CD4-positive, alpha-beta memory T cell (primary cell): ENCODE results near the gene GRID1. TPM values are rescaled to one million over a fixed set of nuclear protein-coding genes. Genes with fewer than 3 reads are reported as not detected.

ENCODE experiments used
- CTCF ChIA-PET: fragments of 350-600 bp; sonication (Branson Sonifier 250); formaldehyde crosslinking; loops from one replicate; lab custom pipeline; 2021; ENCODE audit warnings: inconsistent platforms; ENCODE audit not compliant: partially characterized antibody; lab: Charles Lee
- POLR2A ChIA-PET: fragments of 350-600 bp; sonication (Branson Sonifier 250); formaldehyde crosslinking; loops from one replicate; lab custom pipeline; 2021; ENCODE audit not compliant: partially characterized antibody; lab: Charles Lee
- DNase-seq, 5 donors: peaks; one replicate each; pipeline versions ENCODE4 v3.0.0 to v3.0.0-alpha.2; 2020 to 2022; ENCODE audit warnings: mixed read lengths in 1 of 5
- H3K27ac ChIP-seq: one replicate; pipeline ENCODE4 v1.7.0; 2013; ENCODE audit warnings: low read depth, low read length
- H3K27me3 ChIP-seq: 2 replicates; pipeline ENCODE4 v1.7.0; 2013; ENCODE audit warnings: mild to moderate bottlenecking, low read length, moderate library complexity; ENCODE audit not compliant: insufficient read depth
- H3K36me3 ChIP-seq: 2 replicates; pipeline ENCODE4 v1.7.0; 2013; ENCODE audit warnings: mild to moderate bottlenecking, low read length, moderate library complexity; ENCODE audit not compliant: insufficient read depth
- H3K4me1 ChIP-seq: 2 replicates; pipeline ENCODE4 v1.7.0; 2013; ENCODE audit warnings: mild to moderate bottlenecking, low read length, moderate library complexity; ENCODE audit not compliant: insufficient read depth
- H3K4me3 ChIP-seq, 2 donors: one replicate each; pipeline ENCODE4 v1.7.0; 2013; ENCODE audit warnings: low read length in 2 of 2, mild to moderate bottlenecking in 1 of 2
- H3K9me3 ChIP-seq, 2 donors: one replicate each; pipeline ENCODE4 v1.7.0; 2013; ENCODE audit warnings: low read length in 2 of 2, control low read depth in 1 of 2; ENCODE audit not compliant: control insufficient read depth in 1 of 2
- H3K27ac Mint-ChIP-seq, 7 donors: one replicate each; pipeline ENCODE4 v1.8.0; 2020 to 2021; ENCODE audit warnings: mixed read lengths in 7 of 7, mild to moderate bottlenecking in 6 of 7, inconsistent platforms in 3 of 7, moderate library complexity in 3 of 7
- H3K27me3 Mint-ChIP-seq, 2 donors: one replicate each; pipeline ENCODE4 v1.8.0; 2020 to 2021; ENCODE audit warnings: mixed read lengths in 2 of 2
- H3K36me3 Mint-ChIP-seq, 2 donors: one replicate each; pipeline ENCODE4 v1.8.0; 2020 to 2021; ENCODE audit warnings: mixed read lengths in 2 of 2, inconsistent platforms in 1 of 2, mild to moderate bottlenecking in 1 of 2
- H3K4me1 Mint-ChIP-seq, 4 donors: one replicate each; pipeline ENCODE4 v1.8.0; 2020 to 2021; ENCODE audit warnings: mixed read lengths in 4 of 4, mild to moderate bottlenecking in 1 of 4
- H3K4me3 Mint-ChIP-seq, 8 donors: one replicate each; pipeline ENCODE4 v1.8.0; 2020 to 2021; ENCODE audit warnings: mixed read lengths in 8 of 8, mild to moderate bottlenecking in 7 of 8, moderate library complexity in 6 of 8, inconsistent platforms in 3 of 8
- H3K9me3 Mint-ChIP-seq, 8 donors: one replicate each; pipeline ENCODE4 v1.8.0; 2020 to 2021; ENCODE audit warnings: mixed read lengths in 8 of 8, mild to moderate bottlenecking in 5 of 8, inconsistent platforms in 3 of 8, moderate library complexity in 1 of 8
- intact Hi-C: fragments of 100-400 bp; cut with micrococcal nuclease; formaldehyde crosslinking; loops from one replicate; pipeline ENCODE4 v1.15.1; 2023
- polyA plus RNA-seq, 2 donors: library from polyadenylated mRNA; unstranded; fragments of 300-500 nt; fragmentation: Illumina TruSeq; gene quantifications; one replicate each; pipeline ENCODE4 v1.2.3, GENCODE V29; 2021
- total RNA-seq, 2 experiments: library from RNA; stranded (reverse); gene quantifications; one replicate each; pipeline ENCODE4 v1.2.3, GENCODE V29; 2021

GRID1 gene
- total and polyA plus RNA-seq, 4 experiments from 2014 or later, result not detected

DNA sequence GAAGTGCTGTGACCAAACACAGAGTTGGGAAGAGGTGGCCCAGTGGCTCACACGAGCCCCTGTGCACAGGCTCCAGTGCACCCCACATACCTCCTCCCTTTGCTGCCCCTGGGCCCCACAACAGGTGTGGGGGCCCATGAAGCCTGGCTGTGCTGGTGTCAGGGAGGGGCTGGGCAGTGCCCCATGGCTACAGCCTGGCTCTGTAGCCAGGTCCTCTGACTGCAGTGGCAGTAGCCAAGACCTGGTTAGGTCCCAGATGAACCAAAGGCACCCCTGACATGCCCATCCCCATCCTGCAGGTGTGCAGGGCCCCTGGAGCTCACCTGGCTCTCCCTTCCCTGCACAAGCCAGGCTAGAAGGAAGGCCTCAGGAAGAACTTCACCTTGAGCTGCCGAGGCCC is 176.3 kb downstream of the GRID1 start:
- Mint-ChIP-seq H3K27me3 (peaks cover 22 to 25% of the 10 kb centered on the region in 2 donors), H3K27ac (no peak overlapping the region), H3K4me1 (no peaks in the 10 kb centered on the region), H3K4me3 (no peak overlapping the region), H3K36me3 (no peaks in the 10 kb centered on the region), H3K9me3 (peaks cover 0 to 10% (median under 1%) of the 10 kb centered on the region in 8 donors)
- Histone ChIP-seq H3K4me3 (no peak overlapping the region), H3K9me3 (no peaks in the 10 kb centered on the region), H3K27ac (no peak overlapping the region), H3K36me3 (no peaks in the 10 kb centered on the region), H3K27me3 (no peaks in the 10 kb centered on the region), H3K4me1 (no peaks in the 10 kb centered on the region)
- intact Hi-C loops, result no loop called here
- POLR2A ChIA-PET, result no interaction called here
- CTCF ChIA-PET, result no interaction called here
- DNase-seq, result no peak

DNA sequence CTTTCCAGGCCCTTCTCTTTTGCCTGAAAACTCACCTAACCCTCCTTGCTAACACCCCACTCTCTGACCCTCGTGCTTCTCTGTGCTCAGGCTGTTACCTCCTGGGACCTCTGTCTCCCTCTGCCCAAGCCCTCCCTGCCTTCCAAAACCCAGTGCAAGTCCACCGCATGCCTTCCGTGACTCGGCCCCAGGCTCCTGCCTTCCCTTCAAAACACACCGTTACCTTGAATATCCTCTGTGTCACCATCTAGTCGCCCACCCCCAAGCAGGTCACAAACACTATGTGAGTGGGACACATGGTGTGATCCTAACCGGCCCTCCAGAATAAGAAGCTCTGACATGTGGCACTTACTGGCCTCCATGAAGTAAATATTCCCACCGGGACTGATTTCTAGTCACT is 176.7 kb downstream of the GRID1 start:
- ChIA-PET CTCF (no interaction called here), POLR2A (no interaction called here)
- Histone ChIP-seq H3K27ac (no peak overlapping the region), H3K4me1 (no peaks in the 10 kb centered on the region), H3K4me3 (no peak overlapping the region), H3K27me3 (no peaks in the 10 kb centered on the region), H3K36me3 (no peaks in the 10 kb centered on the region), H3K9me3 (no peaks in the 10 kb centered on the region)
- no peak for DNase-seq
- no peak overlapping the region for H3K4me3 Mint-ChIP-seq
- intact Hi-C loops, result no loop called here
- no peak overlapping the region for H3K27ac Mint-ChIP-seq
- H3K9me3 Mint-ChIP-seq, result peaks cover 0 to 10% (median under 1%) of the 10 kb centered on the region in 8 donors
- peaks cover 23 to 25% of the 10 kb centered on the region in 2 donors for H3K27me3 Mint-ChIP-seq
- H3K36me3 Mint-ChIP-seq, result no peaks in the 10 kb centered on the region
- no peaks in the 10 kb centered on the region for H3K4me1 Mint-ChIP-seq

DNA sequence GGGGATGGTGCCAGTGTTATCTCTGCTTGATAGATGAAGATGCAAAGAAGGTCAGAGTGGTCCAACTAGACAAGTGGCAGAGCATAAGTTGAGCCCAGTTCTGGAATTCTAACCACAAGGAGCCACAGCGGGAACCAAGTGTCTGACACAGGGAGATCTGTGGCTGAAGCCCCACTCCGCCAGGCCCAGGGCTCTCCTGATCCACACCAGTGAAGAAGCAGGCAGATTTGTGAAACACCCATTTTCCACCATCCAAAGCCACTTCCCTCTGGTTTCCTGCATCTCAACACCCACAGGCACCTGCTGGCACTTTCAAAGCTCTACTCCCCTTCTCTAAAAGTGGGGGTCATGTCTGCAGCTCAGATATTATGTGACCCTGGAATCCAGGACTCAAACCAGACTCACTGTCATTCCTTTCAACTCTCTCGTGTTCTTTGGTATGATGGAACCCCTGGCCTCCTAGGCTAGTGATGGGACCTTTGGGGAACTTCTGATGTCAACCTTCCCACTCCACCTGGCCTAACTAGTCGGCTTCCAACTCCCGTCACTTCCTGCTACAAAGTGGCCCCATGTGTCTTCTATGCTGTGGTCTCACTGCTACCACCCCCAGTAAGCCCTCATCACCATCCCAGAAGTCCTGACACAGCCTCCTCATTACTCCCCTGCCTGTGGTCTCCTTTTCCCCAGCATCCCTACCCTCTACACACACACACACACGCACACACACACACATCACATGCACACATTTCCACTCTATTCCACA is 177.6 kb downstream of the GRID1 start:
- CTCF ChIA-PET, result no interaction called here
- no peak overlapping the region for H3K27ac Mint-ChIP-seq
- H3K4me1 ChIP-seq, result no peaks in the 10 kb centered on the region
- POLR2A ChIA-PET, result no interaction called here
- no peak overlapping the region for H3K4me3 ChIP-seq
- no peaks in the 10 kb centered on the region for H3K9me3 ChIP-seq
- no peak overlapping the region for H3K4me3 Mint-ChIP-seq
- no peaks in the 10 kb centered on the region for H3K36me3 Mint-ChIP-seq
- H3K27me3 Mint-ChIP-seq, result peaks cover 22 to 23% of the 10 kb centered on the region in 2 donors
- intact Hi-C loops, result no loop called here
- DNase-seq, result no peak
- peaks cover 0 to 10% (median under 1%) of the 10 kb centered on the region in 8 donors for H3K9me3 Mint-ChIP-seq
- H3K27ac ChIP-seq, result no peak overlapping the region
- no peaks in the 10 kb centered on the region for H3K4me1 Mint-ChIP-seq
- H3K27me3 ChIP-seq, result no peaks in the 10 kb centered on the region
- no peaks in the 10 kb centered on the region for H3K36me3 ChIP-seq

DNA sequence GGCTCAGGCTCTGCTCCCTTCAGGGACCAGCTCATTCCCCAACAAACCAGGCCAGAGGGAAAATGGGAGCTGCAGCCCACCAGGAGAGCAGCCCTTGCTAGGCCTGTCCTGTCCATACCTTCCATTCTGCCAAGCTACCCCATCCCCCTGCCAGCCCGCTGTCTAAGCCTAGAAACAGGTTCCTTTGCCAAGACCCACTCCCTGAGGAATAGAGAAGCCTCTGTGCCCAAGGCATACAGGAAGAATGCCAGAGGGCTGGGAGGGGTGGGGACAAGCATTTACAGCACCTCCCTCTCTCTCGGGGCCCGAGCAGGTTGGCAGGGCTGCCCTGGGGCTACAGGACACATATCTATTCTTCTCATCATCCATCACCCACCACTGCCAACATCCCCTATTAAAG is 178.3 kb downstream of the GRID1 start:
- H3K27ac ChIP-seq, result no peak overlapping the region
- intact Hi-C loops, result no loop called here
- no peaks in the 10 kb centered on the region for H3K36me3 ChIP-seq
- H3K36me3 Mint-ChIP-seq, result no peaks in the 10 kb centered on the region
- peaks cover 0 to 10% (median under 1%) of the 10 kb centered on the region in 8 donors for H3K9me3 Mint-ChIP-seq
- no peak overlapping the region for H3K4me3 ChIP-seq
- no peak for DNase-seq
- no peaks in the 10 kb centered on the region for H3K4me1 ChIP-seq
- peaks cover 19 to 21% of the 10 kb centered on the region in 2 donors for H3K27me3 Mint-ChIP-seq
- POLR2A ChIA-PET, result no interaction called here
- no peak overlapping the region for H3K27ac Mint-ChIP-seq
- no peaks in the 10 kb centered on the region for H3K4me1 Mint-ChIP-seq
- H3K9me3 ChIP-seq, result no peaks in the 10 kb centered on the region
- H3K4me3 Mint-ChIP-seq, result no peak overlapping the region
- no peaks in the 10 kb centered on the region for H3K27me3 ChIP-seq
- CTCF ChIA-PET, result no interaction called here

DNA sequence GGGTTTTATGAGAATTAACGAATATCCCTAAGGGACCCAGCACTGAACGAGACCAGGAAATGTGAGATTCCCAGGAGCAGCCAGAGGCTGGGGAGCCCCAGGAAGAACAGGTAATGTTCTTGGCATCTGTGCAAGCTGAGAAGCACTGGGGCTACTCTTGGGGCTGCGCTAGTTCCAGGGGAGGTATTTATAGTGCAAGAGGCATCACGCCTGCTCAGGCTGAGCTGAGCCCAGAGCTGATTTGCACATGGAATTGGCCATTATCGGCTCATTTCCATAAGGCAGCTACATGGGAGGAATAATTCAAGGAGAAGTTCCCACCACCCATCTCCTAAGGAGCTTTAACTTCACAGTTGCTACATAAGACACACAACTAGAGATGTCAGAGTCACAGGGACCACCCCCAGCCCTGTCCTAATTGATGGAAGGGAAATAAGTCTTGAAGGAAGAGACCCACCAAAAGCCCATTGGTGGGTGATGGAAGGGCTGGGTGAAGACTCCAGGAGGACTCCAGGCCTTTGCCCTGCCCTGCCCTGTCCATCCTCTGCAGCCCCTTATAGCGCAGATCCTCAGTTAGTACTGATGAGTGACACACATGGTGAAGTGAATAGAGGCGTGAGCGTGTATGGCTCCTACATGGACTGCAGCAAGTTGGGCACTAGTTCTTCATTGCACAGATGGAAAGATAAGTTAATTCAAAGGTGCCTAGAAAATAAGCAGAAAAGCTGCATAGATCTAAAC is 178.9 kb downstream of the GRID1 start:
- intact Hi-C loops, result no loop called here
- no peaks in the 10 kb centered on the region for H3K9me3 ChIP-seq
- ChIA-PET CTCF (no interaction called here), POLR2A (no interaction called here)
- H3K27me3 Mint-ChIP-seq, result peaks cover 19 to 21% of the 10 kb centered on the region in 2 donors
- H3K27me3 ChIP-seq, result no peaks in the 10 kb centered on the region
- no peaks in the 10 kb centered on the region for H3K4me1 Mint-ChIP-seq
- no peak for DNase-seq
- no peaks in the 10 kb centered on the region for H3K36me3 Mint-ChIP-seq
- H3K4me1 ChIP-seq, result no peaks in the 10 kb centered on the region
- no peak overlapping the region for H3K4me3 Mint-ChIP-seq
- H3K4me3 ChIP-seq, result no peak overlapping the region
- H3K27ac Mint-ChIP-seq, result no peak overlapping the region
- no peaks in the 10 kb centered on the region for H3K36me3 ChIP-seq
- peaks cover 0 to 10% (median under 1%) of the 10 kb centered on the region in 8 donors for H3K9me3 Mint-ChIP-seq
- H3K27ac ChIP-seq, result no peak overlapping the region

DNA sequence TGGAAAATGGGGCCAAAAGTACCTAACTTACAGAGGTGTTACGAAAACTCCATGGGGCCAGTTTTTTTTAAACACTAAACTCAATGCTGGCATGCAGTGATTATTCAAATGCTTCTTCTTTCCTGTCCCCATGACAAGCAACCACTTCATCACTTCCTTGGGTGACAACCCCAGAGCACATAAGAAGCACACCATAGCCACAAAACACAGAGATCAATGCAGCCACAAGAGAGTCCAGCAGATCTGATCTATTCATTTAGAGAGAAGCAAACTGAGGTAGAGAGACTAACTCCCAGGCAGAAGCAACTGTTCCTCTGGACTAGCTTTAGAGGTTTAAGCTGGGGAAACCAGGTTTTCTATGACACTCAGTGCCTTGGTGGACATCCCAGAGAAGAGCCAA is 180.0 kb downstream of the GRID1 start:
- H3K9me3 ChIP-seq, result no peaks in the 10 kb centered on the region
- Mint-ChIP-seq H3K36me3 (no peaks in the 10 kb centered on the region), H3K9me3 (peaks cover 0 to 10% (median under 1%) of the 10 kb centered on the region in 8 donors), H3K4me1 (no peaks in the 10 kb centered on the region), H3K4me3 (no peak overlapping the region), H3K27me3 (peaks cover 15 to 18% of the 10 kb centered on the region in 2 donors), H3K27ac (no peak overlapping the region)
- H3K27ac ChIP-seq, result no peak overlapping the region
- no peak for DNase-seq
- H3K27me3 ChIP-seq, result no peaks in the 10 kb centered on the region
- intact Hi-C loops, result no loop called here
- ChIA-PET POLR2A (no interaction called here), CTCF (no interaction called here)
- no peaks in the 10 kb centered on the region for H3K4me1 ChIP-seq
- no peaks in the 10 kb centered on the region for H3K36me3 ChIP-seq
- H3K4me3 ChIP-seq, result no peak overlapping the region

DNA sequence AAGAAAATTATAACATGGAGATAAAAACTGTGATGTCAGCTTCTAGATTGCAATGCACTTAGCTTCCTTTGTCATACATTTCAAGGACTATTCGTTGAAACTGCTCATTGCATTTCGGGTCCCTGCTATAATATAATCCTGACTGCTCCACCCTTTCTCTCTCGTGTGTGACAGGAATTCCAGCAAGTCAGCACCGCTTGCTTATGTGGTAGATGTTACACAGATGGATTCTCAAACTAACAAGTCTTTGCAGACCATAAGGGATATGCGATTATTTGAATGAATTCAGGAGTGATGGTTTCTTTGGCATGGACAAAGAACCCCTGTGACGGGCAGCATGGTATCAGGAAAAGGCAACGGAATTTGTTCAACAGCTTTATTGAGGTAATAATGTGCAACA is 184.0 kb downstream of the GRID1 start:
- no peaks in the 10 kb centered on the region for H3K36me3 ChIP-seq
- H3K27ac Mint-ChIP-seq, result no peak overlapping the region
- H3K4me3 Mint-ChIP-seq, result no peak overlapping the region
- peaks cover 0 to 10% (median under 1%) of the 10 kb centered on the region in 8 donors for H3K9me3 Mint-ChIP-seq
- no peak for DNase-seq
- no peak overlapping the region for H3K27ac ChIP-seq
- no peaks in the 10 kb centered on the region for H3K27me3 ChIP-seq
- H3K27me3 Mint-ChIP-seq, result peaks cover 2 to 3% of the 10 kb centered on the region in 2 donors
- no peaks in the 10 kb centered on the region for H3K4me1 Mint-ChIP-seq
- no peaks in the 10 kb centered on the region for H3K9me3 ChIP-seq
- ChIA-PET POLR2A (no interaction called here), CTCF (no interaction called here)
- intact Hi-C loops, result no loop called here
- no peaks in the 10 kb centered on the region for H3K4me1 ChIP-seq
- H3K36me3 Mint-ChIP-seq, result no peaks in the 10 kb centered on the region
- no peak overlapping the region for H3K4me3 ChIP-seq
